Endothelial cell of umbilical vein (primary cell): Measurements from ENCODE around the gene TLNRD1. TPM values are rescaled to one million over a fixed set of nuclear protein-coding genes. Genes with fewer than 3 reads are reported as not detected.

ENCODE experiments used
- BruUV-seq: library from RNA; stranded (reverse); fragments of 400-500 nt; replicated peaks from 2 replicates; lab custom pipeline; 2021; lab: Mats Ljungman, UMichigan
- CTCF ChIA-PET: fragments of 300-600, 350-600 bp; sonication (Branson Sonifier 250); formaldehyde crosslinking; loops from one replicate; lab custom pipeline; 2021; ENCODE audit warnings: antibody characterized with exemption, inconsistent platforms; lab: Charles Lee
- POLR2A ChIA-PET: fragments of 300-600, 350-600 bp; sonication (Branson Sonifier 250); formaldehyde crosslinking; loops from one replicate; lab custom pipeline; 2021; ENCODE audit warnings: antibody characterized with exemption, inconsistent platforms; lab: Charles Lee
- DNase-seq: peaks from one replicate; pipeline ENCODE4 v3.0.0-alpha.2; 2011; ENCODE audit warnings: low read depth, low spot score
- FAIRE-seq: peaks from 2 replicates; lab custom pipeline; 2011; peaks lifted over from hg19 to GRCh38; lab: Jason Lieb, UNC
- H2AFZ ChIP-seq: 2 replicates; pipeline ENCODE4 v1.6.0; 2012; ENCODE audit warnings: low read depth, low read length, control low read depth, inconsistent platforms
- H3K27ac ChIP-seq: 2 replicates; pipeline ENCODE4 v1.5.1; 2011; ENCODE audit warnings: low read depth, mild to moderate bottlenecking, control low read depth, low read length, moderate library complexity; ENCODE audit not compliant: insufficient read depth
- H3K27me3 ChIP-seq, 2 experiments: 2 replicates each; pipeline versions ENCODE4 v1.6.0 to v1.6.1; 2011; ENCODE audit warnings: low read length in 2 of 2, mixed read lengths in 1 of 2; ENCODE audit not compliant: control insufficient read depth in 2 of 2, insufficient read depth in 2 of 2
- H3K36me3 ChIP-seq, 2 experiments: 2 replicates in 1 of 2; 3 replicates in 1 of 2; pipeline ENCODE4 v1.5.1; 2011; ENCODE audit warnings: low read length in 2 of 2, mild to moderate bottlenecking in 1 of 2, moderate library complexity in 1 of 2; ENCODE audit not compliant: control insufficient read depth in 2 of 2, insufficient read depth in 2 of 2; ENCODE audit errors: extremely low read depth in 1 of 2
- H3K4me1 ChIP-seq: 3 replicates; pipeline ENCODE4 v1.5.1; 2011; ENCODE audit warnings: mild to moderate bottlenecking, low read length; ENCODE audit not compliant: control insufficient read depth, insufficient read depth; ENCODE audit errors: extremely low read depth
- H3K4me2 ChIP-seq: 2 replicates; pipeline ENCODE4 v1.6.1; 2011; ENCODE audit warnings: low read length, control low read depth, mixed read lengths; ENCODE audit not compliant: insufficient read depth
- H3K4me3 ChIP-seq, 3 experiments: fragments of 200-600 bp in 1 of 3; sonication (generic), shearing (Covaris generic) in 1 of 3; replicated peaks in 1 of 3; 2 replicates each; pipeline ENCODE4 v1.5.1; 2011 to 2016; ENCODE audit warnings: control low read depth in 3 of 3, low read length in 3 of 3, mild to moderate bottlenecking in 2 of 3, inconsistent platforms in 1 of 3, low read depth in 1 of 3, moderate library complexity in 1 of 3; ENCODE audit not compliant: insufficient read depth in 1 of 3
- H3K79me2 ChIP-seq: 2 replicates; pipeline ENCODE4 v1.6.0; 2012; ENCODE audit warnings: low read length, inconsistent platforms; ENCODE audit not compliant: control insufficient read depth, insufficient read depth
- H3K9ac ChIP-seq: replicated peaks from 2 replicates; pipeline ENCODE3; 2011; ENCODE audit warnings: low read length, control low read depth; ENCODE audit not compliant: insufficient read depth; ENCODE audit errors: extremely low read depth
- H3K9me1 ChIP-seq: replicated peaks from 3 replicates; pipeline ENCODE4 v1.6.0; 2011; ENCODE audit warnings: mild to moderate bottlenecking, low read length; ENCODE audit not compliant: control insufficient read depth, insufficient read depth; ENCODE audit errors: extremely low read depth
- H3K9me3 ChIP-seq: replicated peaks from 2 replicates; pipeline ENCODE4 v1.5.1; 2012; ENCODE audit warnings: low read length, inconsistent platforms; ENCODE audit not compliant: control insufficient read depth, insufficient read depth
- H4K20me1 ChIP-seq: replicated peaks from 2 replicates; pipeline ENCODE3; 2011; ENCODE audit warnings: mild to moderate bottlenecking, low read length; ENCODE audit not compliant: control insufficient read depth, insufficient read depth; ENCODE audit errors: extremely low read depth
- EZH2 ChIP-seq: IDR thresholded peaks from 2 replicates; pipeline ENCODE4 v1.6.1; 2012; ENCODE audit warnings: borderline replicate concordance, low read depth, mild to moderate bottlenecking, moderate library complexity, low read length, inconsistent platforms; ENCODE audit not compliant: severe bottlenecking
- FOS ChIP-seq: IDR thresholded peaks from 2 replicates; pipeline ENCODE4 v1.6.1; 2011; ENCODE audit warnings: mild to moderate bottlenecking, low read length, moderate library complexity, borderline replicate concordance; ENCODE audit not compliant: insufficient read depth
- GATA2 ChIP-seq: IDR thresholded peaks from 2 replicates; pipeline ENCODE4 v1.7.0; 2011; ENCODE audit warnings: low read depth, mild to moderate bottlenecking, moderate library complexity, mixed read lengths, low read length; ENCODE audit not compliant: insufficient read length, insufficient read depth
- JUN ChIP-seq: IDR thresholded peaks from 2 replicates; pipeline ENCODE4 v1.6.1; 2011; ENCODE audit warnings: borderline replicate concordance, low read depth; ENCODE audit not compliant: insufficient read length, insufficient read depth
- MYC ChIP-seq: IDR thresholded peaks from one replicate; pipeline ENCODE4 v1.6.1; 2011; ENCODE audit warnings: mild to moderate bottlenecking, low read depth, low read length
- POLR2A ChIP-seq: IDR thresholded peaks from 2 replicates; pipeline ENCODE4 v1.6.1; 2012; ENCODE audit warnings: low read depth, mild to moderate bottlenecking, control low read depth, low read length
- POLR2AphosphoS5 ChIP-seq: IDR thresholded peaks from 2 replicates; pipeline ENCODE4 v1.6.1; 2012; ENCODE audit warnings: low read depth, mild to moderate bottlenecking, control low read depth, low read length, moderate library complexity; ENCODE audit not compliant: insufficient read depth
- dilution Hi-C: fragments of 300-500 bp; cut with MboI; formaldehyde crosslinking; loops from one replicate; pipeline ENCODE4 v1.15.0; 2019; ENCODE audit warnings: low sequenced_read_pairs; ENCODE audit not compliant: extremely low pct_ligation_motif_present
- intact Hi-C: fragments of 100-400 bp; cut with micrococcal nuclease; formaldehyde crosslinking; loops from one replicate; pipeline ENCODE4 v1.10.0; 2022
- polyA plus RNA-seq, 4 experiments: library from polyadenylated mRNA; depleted of rRNA in 3 of 4; stranded (reverse) in 3 of 4; unstranded in 1 of 4; fragments of >200 nt; gene quantifications; 2 replicates each; pipeline versions ENCODE4 v1.2.1 to v1.2.3, GENCODE V29; 2011 to 2012; ENCODE audit warnings: missing spikeins in 1 of 4
- total RNA-seq: library from RNA; stranded (reverse); gene quantifications from 2 replicates; pipeline ENCODE4 v1.2.3, GENCODE V29; 2021
- TF ChIP-seq, protein P1 (sequence below): IDR thresholded peaks from 2 replicates; pipeline ENCODE4 v1.6.1; 2011; ENCODE audit not compliant: insufficient read depth, insufficient read length
- TF ChIP-seq, protein P2 (sequence below), 2 donors: IDR thresholded peaks; 1 replicate in 1 of 2; 2 replicates in 1 of 2; pipeline ENCODE4 v1.5.1; 2011; ENCODE audit warnings: low read length in 2 of 2, mild to moderate bottlenecking in 2 of 2, moderate library complexity in 2 of 2, control low read depth in 1 of 2, inconsistent platforms in 1 of 2, low read depth in 1 of 2; ENCODE audit not compliant: insufficient read depth in 1 of 2; ENCODE audit errors: extremely low read depth in 1 of 2

TLNRD1 gene
- total and polyA plus RNA-seq, 2 donors (not counting 3 experiments of a cell fraction or from before 2014, with no cell fraction given): 17.8 to 33.0 TPM

DNA sequence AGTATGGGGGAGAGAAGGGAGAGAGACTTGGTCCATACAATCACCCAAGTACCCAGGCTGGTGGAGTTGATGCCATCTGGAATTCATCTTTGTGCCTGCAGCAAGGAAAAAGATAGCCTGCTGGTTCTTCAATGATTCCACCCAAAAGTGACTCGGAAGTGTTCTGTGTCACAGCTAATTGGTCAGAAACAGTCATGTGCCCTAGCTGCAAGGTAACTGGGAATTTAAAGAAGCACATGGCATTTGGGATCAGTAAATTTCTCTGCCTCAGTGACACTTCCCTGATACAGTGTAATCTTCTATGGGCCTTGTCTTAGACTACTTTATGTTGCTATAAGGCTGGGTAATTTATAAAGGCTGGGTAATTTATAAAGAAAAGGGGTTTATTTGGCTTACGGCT, 17.5 kb downstream of the TLNRD1 start:
- CTCF ChIA-PET: no interaction called here
- dilution Hi-C loops: no loop called here
- Histone ChIP-seq H3K36me3 (no peaks in the 10 kb centered on the region), H3K9me1 (no peaks in the 10 kb centered on the region), H3K27me3 (no peaks in the 10 kb centered on the region), H3K9me3 (no peaks in the 10 kb centered on the region), H3K4me3 (no peak overlapping the region), H4K20me1 (no peaks in the 10 kb centered on the region), H3K27ac (no peak overlapping the region), H3K79me2 (no peaks in the 10 kb centered on the region), H3K4me2 (no peak overlapping the region), H3K9ac (no peak overlapping the region), H2AFZ (no peak overlapping the region), H3K4me1 (peaks cover 4% of the 10 kb centered on the region)
- intact Hi-C loops: no loop called here
- no peak for FAIRE-seq
- DNase-seq: no peak
- BruUV-seq: no TSS peak
- TF ChIP-seq EZH2 (no peak), GATA2 (no peak), MYC (no peak), POLR2AphosphoS5 (no peak), JUN (no peak), FOS (no peak), POLR2A (no peak)
- TF ChIP-seq, protein P1, sequence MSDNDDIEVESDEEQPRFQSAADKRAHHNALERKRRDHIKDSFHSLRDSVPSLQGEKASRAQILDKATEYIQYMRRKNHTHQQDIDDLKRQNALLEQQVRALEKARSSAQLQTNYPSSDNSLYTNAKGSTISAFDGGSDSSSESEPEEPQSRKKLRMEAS: no peak
- TF ChIP-seq, protein P2, sequence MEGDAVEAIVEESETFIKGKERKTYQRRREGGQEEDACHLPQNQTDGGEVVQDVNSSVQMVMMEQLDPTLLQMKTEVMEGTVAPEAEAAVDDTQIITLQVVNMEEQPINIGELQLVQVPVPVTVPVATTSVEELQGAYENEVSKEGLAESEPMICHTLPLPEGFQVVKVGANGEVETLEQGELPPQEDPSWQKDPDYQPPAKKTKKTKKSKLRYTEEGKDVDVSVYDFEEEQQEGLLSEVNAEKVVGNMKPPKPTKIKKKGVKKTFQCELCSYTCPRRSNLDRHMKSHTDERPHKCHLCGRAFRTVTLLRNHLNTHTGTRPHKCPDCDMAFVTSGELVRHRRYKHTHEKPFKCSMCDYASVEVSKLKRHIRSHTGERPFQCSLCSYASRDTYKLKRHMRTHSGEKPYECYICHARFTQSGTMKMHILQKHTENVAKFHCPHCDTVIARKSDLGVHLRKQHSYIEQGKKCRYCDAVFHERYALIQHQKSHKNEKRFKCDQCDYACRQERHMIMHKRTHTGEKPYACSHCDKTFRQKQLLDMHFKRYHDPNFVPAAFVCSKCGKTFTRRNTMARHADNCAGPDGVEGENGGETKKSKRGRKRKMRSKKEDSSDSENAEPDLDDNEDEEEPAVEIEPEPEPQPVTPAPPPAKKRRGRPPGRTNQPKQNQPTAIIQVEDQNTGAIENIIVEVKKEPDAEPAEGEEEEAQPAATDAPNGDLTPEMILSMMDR (IDR thresholded peaks at IDR 0.05; ENCODE audit: extremely low read depth in 1 of 2, insufficient read depth in 1 of 2, low read depth in 1 of 2, low read length in 2 of 2): no peak
- POLR2A ChIA-PET: no interaction called here
